Coronary artery (tissue), 2 donors: ENCODE data around the gene CDH23.

Source experiments
- DNase-seq: peaks from one replicate; pipeline ENCODE4 v3.0.0-alpha.2; 2017; ENCODE audit warnings: low spot score
- H3K27ac ChIP-seq, 2 donors: fragments of 200-600 bp; sonication (generic); one replicate each; pipeline ENCODE4 v1.5.1; 2016 to 2019
- H3K4me3 ChIP-seq: fragments of 200-600 bp; sonication (generic); 2 replicates; pipeline ENCODE4 v1.5.1; 2016; ENCODE audit warnings: mild to moderate bottlenecking, moderate library complexity
- CTCF ChIP-seq: fragments of 200-600 bp; sonication (generic); IDR thresholded peaks from one replicate; pipeline ENCODE4 v1.5.1; 2019; ENCODE audit warnings: antibody characterized with exemption

The CDH23 gene

DNA sequence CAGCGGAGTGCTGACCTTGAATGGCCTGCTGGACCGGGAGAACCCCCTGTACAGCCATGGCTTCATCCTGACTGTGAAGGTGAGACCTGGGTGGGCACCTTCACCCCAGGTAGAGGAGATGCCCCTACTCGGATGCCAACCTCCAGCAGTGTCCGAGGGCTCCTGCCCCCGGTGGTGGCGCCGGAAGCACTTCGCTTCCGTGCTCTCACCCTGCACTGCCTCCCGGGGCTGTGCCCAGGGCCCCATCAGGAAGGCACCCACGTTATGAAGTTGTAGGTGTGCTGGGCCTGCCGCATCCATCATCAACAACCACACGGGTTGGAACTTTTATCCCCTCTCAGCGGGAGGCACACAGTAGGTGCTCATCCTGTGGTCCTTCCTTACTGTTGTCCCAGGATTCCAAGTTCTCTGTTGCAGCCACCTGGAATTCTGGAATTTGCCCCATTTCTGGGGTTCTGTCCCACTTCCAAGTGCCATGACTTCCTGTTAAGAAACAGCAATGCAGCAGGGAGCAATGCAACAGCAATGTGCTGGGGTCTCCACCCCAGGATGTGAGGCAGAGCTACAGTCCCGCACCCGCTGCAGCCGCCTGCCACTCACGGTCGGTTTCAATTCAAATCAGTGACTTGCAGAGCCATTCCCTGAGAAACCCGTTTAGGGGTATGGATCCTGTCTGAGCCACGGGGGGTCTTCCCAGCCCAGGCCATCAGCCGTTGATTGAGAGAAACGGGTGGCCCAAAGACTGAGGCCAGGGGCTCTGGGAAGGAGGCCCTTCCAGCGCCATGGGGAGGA, 219.0 kb downstream of the CDH23 start:
- TF ChIP-seq CTCF = no peak
- no peak overlapping the region for H3K27ac ChIP-seq
- no peak overlapping the region for H3K4me3 ChIP-seq
- no peak for DNase-seq

- H3K27ac ChIP-seq = no peak overlapping the region
- DNase-seq = no peak
- TF ChIP-seq CTCF = no peak
- H3K4me3 ChIP-seq = no peak overlapping the region
Measured at GRCh38 chr10:71616817-71617654, 220.3 kb downstream of the CDH23 start.

DNA sequence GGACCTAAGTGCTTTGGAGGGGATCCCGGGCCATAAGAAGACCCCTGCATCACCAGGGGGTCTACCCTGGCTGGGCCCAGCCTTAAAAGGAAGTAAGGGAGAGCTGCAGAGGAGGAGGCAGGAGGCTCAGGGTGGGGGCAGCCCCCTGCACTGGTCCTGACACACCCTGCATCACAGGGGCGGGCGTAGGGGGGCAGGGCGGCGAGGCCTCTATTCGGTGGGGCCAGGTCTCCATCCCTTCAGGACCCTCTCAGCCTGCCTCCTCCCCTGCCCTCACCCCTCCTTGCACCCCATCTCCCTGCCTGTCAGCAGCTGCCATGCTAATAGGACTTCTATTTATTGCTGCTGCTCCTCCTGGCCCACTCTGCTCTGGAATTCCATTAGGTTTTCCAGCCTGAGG, 221.5 kb downstream of the CDH23 start:
- Histone ChIP-seq H3K27ac (no peak overlapping the region), H3K4me3 (no peak overlapping the region)
- DNase-seq = no peak
- TF ChIP-seq CTCF = no peak

DNA sequence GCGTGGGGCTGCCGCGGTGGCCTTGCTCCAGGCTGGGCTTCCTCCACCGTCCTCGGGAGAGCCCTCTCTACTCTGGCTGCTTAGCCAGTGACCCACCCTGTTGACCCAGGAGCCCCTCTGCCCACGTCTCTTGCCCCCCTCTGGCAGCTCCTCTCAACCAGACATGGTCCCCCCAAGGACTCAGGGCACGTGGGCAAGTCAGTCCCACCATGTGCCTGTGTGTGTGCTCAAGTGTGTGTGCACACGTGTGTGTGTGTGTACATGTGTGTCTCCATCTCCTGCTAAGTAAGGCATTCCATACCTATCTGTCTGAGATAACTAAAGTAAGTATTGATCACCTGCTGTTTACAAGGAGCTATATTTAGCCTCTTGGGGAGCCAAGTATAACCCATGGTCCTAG, 221.9 kb downstream of the CDH23 start:
- Histone ChIP-seq H3K4me3 (no peak overlapping the region), H3K27ac (no peak overlapping the region)
- DNase-seq = no peak
- no peak for TF ChIP-seq CTCF

- no peak for DNase-seq
- TF ChIP-seq CTCF = no peak
- Histone ChIP-seq H3K27ac (peak overlapping the region in 1 of 2 donors; percentile 6), H3K4me3 (no peak overlapping the region)
Measured at GRCh38 chr10:71620642-71621041, 223.9 kb downstream of the CDH23 start.

- no peak for DNase-seq
- Histone ChIP-seq H3K4me3 (no peak overlapping the region), H3K27ac (peak overlapping the region in 1 of 2 donors; percentile 6)
- no peak for TF ChIP-seq CTCF
Measured at GRCh38 chr10:71621231-71622153, 224.8 kb downstream of the CDH23 start.
